ENCODE measurements around the gene PITX1.

Gene PITX1

DNA sequence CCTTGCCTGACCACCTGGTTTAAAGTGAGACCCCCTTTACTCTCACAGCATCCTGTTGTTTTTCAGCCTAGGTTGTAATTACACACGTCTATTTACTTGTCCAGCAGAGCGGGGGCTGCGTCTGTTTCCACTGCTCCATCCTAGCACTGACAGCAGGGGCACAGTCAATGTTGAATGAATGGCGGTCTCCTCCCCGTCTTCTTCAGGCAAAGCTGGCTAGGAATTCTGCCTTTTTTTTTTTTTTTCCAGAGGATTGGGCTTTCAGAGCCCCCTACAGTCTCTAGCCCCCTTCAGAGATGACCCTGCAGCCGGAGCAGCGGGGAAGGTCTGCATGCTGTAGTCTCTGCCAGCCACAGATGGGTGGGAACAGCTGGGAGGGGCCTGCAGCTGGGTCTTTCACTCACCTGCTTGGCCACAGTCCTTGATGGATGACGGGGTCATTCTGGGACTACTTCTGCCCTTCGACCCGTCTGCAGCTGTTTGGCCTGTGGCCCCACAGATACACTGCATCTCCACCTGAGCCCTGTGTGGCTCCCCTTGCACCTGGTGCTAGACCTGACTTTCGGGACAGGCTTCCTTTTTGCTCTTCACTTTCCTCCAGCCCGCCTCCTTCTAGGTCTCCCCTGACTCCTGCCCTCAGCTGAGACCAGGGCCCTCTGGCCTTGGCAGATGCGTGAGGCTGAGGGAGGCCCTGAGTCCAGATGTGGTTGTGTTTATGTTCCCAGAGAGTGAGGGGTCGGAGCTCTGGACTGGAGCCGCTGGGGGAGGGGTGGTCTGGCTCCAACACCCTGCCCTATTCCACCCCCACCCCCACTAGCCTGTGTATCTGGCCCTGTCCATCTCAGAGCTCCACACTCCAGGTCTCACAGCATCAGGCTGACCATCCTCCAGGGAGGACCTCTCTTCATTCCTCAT lies 8.0 kb downstream of the PITX1 start:
- Histone ChIP-seq H3K4me3 (no peak overlapping the region), H3K27ac (no peak overlapping the region)
- DNase-seq (ENCODE audit: low spot score), result no peak
- TF ChIP-seq, protein P1, sequence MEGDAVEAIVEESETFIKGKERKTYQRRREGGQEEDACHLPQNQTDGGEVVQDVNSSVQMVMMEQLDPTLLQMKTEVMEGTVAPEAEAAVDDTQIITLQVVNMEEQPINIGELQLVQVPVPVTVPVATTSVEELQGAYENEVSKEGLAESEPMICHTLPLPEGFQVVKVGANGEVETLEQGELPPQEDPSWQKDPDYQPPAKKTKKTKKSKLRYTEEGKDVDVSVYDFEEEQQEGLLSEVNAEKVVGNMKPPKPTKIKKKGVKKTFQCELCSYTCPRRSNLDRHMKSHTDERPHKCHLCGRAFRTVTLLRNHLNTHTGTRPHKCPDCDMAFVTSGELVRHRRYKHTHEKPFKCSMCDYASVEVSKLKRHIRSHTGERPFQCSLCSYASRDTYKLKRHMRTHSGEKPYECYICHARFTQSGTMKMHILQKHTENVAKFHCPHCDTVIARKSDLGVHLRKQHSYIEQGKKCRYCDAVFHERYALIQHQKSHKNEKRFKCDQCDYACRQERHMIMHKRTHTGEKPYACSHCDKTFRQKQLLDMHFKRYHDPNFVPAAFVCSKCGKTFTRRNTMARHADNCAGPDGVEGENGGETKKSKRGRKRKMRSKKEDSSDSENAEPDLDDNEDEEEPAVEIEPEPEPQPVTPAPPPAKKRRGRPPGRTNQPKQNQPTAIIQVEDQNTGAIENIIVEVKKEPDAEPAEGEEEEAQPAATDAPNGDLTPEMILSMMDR (IDR thresholded peaks at IDR 0.05), result no peak

DNA sequence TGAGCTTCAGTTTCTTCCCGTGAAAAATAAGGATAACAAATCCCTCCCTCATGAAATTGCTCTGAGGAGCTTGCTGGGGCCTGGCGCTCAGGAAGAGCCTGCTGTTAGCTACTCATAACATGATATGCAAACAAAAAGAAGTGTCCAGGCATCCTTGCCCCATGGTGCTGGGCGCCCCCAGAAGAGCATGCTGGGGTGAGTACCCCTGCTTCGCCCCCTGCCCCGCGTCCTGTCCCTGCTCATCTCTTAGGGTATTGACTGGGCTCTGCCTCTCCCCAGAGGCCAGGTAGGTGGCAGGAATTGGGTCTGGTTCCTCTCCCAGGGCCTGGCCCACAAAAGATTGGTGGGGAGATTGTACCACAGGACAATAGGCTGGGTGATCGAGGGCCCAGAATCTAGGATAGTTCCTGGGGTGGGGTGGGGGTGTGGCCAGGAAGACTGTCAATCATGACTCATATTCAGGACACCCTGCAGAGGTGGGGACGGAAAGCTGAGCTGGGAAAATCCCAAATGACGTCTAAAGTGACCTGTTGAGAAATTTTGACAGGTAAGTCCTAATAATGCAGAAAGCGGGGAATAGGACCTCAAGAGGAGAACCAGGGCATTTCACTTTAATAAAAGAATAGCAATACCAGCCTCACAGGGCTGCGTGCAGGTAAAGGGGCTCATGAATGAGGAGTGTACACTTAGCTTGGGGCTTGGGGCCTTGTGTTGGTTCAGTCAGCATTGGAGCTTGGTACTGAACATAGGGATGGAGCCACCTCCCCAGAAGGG lies 8.9 kb downstream of the PITX1 start:
- H3K27ac ChIP-seq, result no peak overlapping the region
- no peak for DNase-seq (ENCODE audit: low spot score)
- H3K4me3 ChIP-seq, result no peak overlapping the region
- TF ChIP-seq, protein P1 (IDR thresholded peaks at IDR 0.05), result no peak

DNA sequence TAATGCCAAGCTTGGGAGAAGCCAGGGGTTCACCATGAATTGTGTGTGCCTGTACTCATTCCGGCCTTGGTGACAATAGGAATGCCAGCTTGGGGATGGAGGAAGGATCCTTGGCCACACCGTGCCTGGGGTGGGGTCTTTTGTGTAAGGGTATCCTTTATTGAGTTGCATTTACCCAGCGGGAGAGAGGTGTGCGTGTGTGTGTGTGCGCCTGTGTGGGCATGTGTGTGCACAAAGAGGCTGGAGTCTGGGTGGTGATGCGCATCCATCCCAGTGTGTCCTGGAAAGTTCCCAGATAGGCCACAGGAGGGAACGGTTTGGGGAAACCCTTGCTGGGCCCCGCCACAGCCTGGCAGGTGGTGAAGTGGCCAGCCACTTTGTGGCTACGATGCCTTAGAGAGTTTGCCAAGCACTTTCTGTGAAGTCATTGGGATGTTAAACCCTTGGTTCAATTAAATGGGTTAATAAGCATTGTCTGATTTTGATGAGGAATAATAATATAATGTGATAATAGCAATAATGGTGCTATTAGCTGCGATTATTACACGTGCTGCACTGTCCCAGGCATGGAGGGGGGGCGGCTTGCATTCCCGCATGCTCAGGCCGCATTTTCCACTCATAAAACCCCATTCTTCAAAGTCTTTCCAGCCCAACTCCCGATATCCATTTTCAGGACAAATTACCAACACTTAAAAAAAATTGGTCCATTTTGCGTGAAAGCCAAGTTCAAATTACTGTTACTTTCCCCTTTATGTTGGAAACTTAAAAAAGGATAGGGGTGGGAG lies 13.7 kb downstream of the PITX1 start:
- Histone ChIP-seq H3K27ac (no peak overlapping the region), H3K4me3 (no peak overlapping the region)
- DNase-seq (ENCODE audit: low spot score), result no peak
- TF ChIP-seq, protein P1 (IDR thresholded peaks at IDR 0.05), result no peak

GRCh38 chr5:135019314-135019713 lies 14.7 kb downstream of the PITX1 start:
- H3K27ac ChIP-seq, result no peak overlapping the region
- H3K4me3 ChIP-seq, result no peak overlapping the region
- TF ChIP-seq, protein P1 (IDR thresholded peaks at IDR 0.05), result no peak
- no peak for DNase-seq (ENCODE audit: low spot score)

GRCh38 chr5:135018457-135018856 lies 15.6 kb downstream of the PITX1 start:
- no peak overlapping the region for H3K27ac ChIP-seq
- no peak overlapping the region for H3K4me3 ChIP-seq
- no peak for DNase-seq (ENCODE audit: low spot score)
- TF ChIP-seq, protein P1 (IDR thresholded peaks at IDR 0.05), result no peak

DNA sequence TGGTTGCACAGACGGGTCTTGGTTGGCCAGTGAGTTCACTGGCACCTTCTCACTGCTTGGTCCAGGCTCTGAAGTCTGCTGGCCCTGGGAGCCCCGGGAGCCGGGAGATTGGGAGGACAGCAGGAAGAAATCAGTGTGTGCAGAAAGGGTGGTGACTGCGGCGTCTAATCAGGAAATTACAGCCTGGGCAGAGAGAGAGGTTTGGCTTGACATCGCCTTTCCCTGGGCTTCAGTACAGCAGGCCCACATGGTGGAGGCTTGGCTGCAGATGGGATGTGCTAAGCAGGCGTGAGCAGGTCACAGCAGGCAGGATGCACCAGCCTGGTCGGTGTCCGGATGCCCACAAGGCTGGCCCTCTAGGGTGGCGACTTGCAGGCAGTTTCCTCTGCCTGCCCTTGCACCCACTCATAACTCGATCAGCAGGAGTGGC lies 17.2 kb downstream of the PITX1 start:
- no peak for DNase-seq (ENCODE audit: low spot score)
- TF ChIP-seq, protein P1 (IDR thresholded peaks at IDR 0.05), result no peak
- Histone ChIP-seq H3K4me3 (no peak overlapping the region), H3K27ac (no peak overlapping the region)

All from coronary artery (tissue), 2 donors.